SK-N-SH treated with all-trans-retinoic acid at 6 μM for 48 hours (cell line): ENCODE results near the gene ZFYVE28.

ENCODE experiments used
- ATAC-seq: fragments of 200-7000 bp; cut with Tn5 transposase; 3 replicates; pipeline ENCODE4 v1.9.1; 2020; ENCODE audit warnings: mild to moderate bottlenecking, moderate library complexity
- ARNTL ChIP-seq: fragments of 450-650 bp; formaldehyde crosslinking; IDR thresholded peaks from 2 replicates; pipeline ENCODE4 v1.5.0; 2020; ENCODE audit warnings: low read depth, mild to moderate bottlenecking, moderate library complexity, borderline replicate concordance
- BACH2 ChIP-seq: fragments of 250-450 bp; sonication (Bioruptor Pico); IDR thresholded peaks from 2 replicates; pipeline ENCODE4 v1.9.0; 2021; ENCODE audit warnings: mild to moderate bottlenecking, borderline replicate concordance
- CSDC2 ChIP-seq: fragments of 250-450 bp; sonication (Bioruptor Pico); IDR thresholded peaks from 2 replicates; pipeline ENCODE4 v1.5.0; 2020; ENCODE audit warnings: mild to moderate bottlenecking, moderate library complexity
- ESRRG ChIP-seq: fragments of 250-450 bp; sonication (Bioruptor Pico); IDR thresholded peaks from 2 replicates; pipeline ENCODE4 v1.6.1; 2021; ENCODE audit warnings: mild to moderate bottlenecking
- GLIS3 ChIP-seq: fragments of 250-450 bp; sonication (Bioruptor Pico); IDR thresholded peaks from 2 replicates; pipeline ENCODE4 v1.5.0; 2020; ENCODE audit warnings: mild to moderate bottlenecking, moderate library complexity
- ISL1 ChIP-seq: fragments of 250-450 bp; sonication (Bioruptor Pico); IDR thresholded peaks from 2 replicates; pipeline ENCODE4 v2.1.2; 2022; ENCODE audit warnings: mild to moderate bottlenecking, moderate library complexity
- OSR1 ChIP-seq: fragments of 250-450 bp; sonication (Bioruptor Pico); IDR thresholded peaks from 2 replicates; pipeline ENCODE4 v1.8.0; 2022; ENCODE audit warnings: moderate library complexity, mild to moderate bottlenecking, inconsistent platforms
- PPARA ChIP-seq: fragments of 250-450 bp; sonication (Bioruptor Pico); IDR thresholded peaks from 2 replicates; pipeline ENCODE4 v1.5.0; 2020; ENCODE audit warnings: mild to moderate bottlenecking, borderline replicate concordance
- RARB ChIP-seq: fragments of 250-450 bp; sonication (Bioruptor Pico); IDR thresholded peaks from 2 replicates; pipeline ENCODE4 v1.8.0; 2021; ENCODE audit warnings: mild to moderate bottlenecking, moderate library complexity
- SNAI2 ChIP-seq: fragments of 250-450 bp; sonication (Bioruptor Pico); IDR thresholded peaks from 2 replicates; pipeline ENCODE4 v1.5.0; 2020; ENCODE audit warnings: mild to moderate bottlenecking, moderate library complexity
- TCF4 ChIP-seq: fragments of 250-450 bp; sonication (Bioruptor Pico); IDR thresholded peaks from 2 replicates; pipeline ENCODE4 v1.8.0; 2021; ENCODE audit warnings: mild to moderate bottlenecking, moderate library complexity, borderline replicate concordance
- ZFP3 ChIP-seq: fragments of 250-450 bp; sonication (Bioruptor Pico); IDR thresholded peaks from 2 replicates; pipeline ENCODE4 v1.5.0; 2020; ENCODE audit warnings: mild to moderate bottlenecking, moderate library complexity
- ZNF565 ChIP-seq: fragments of 450-650 bp; formaldehyde crosslinking; conservative IDR thresholded peaks from 2 replicates; pipeline ENCODE4 v1.5.0; 2020; ENCODE audit warnings: low read depth, mild to moderate bottlenecking, moderate library complexity
- ZNF70 ChIP-seq: fragments of 450-650 bp; formaldehyde crosslinking; IDR thresholded peaks from 2 replicates; pipeline ENCODE4 v1.5.0; 2020; ENCODE audit warnings: mild to moderate bottlenecking, moderate library complexity
- TF ChIP-seq, protein P1 (sequence below): fragments of 250-450 bp; sonication (Bioruptor Pico); IDR thresholded peaks from 2 replicates; pipeline ENCODE4 v1.8.0; 2021; ENCODE audit warnings: low read depth, mild to moderate bottlenecking, moderate library complexity, borderline replicate concordance
- TF ChIP-seq, protein P2 (sequence below): fragments of 250-450 bp; sonication (Bioruptor Pico); IDR thresholded peaks from 2 replicates; pipeline ENCODE4 v1.5.1; 2021; ENCODE audit warnings: mild to moderate bottlenecking, moderate library complexity
- TF ChIP-seq, protein P3 (sequence below): fragments of 250-450 bp; sonication (Bioruptor Pico); IDR thresholded peaks from 2 replicates; pipeline ENCODE4 v1.5.0; 2020; ENCODE audit warnings: mild to moderate bottlenecking, moderate library complexity
- TF ChIP-seq, protein P4 (sequence below): fragments of 250-450 bp; sonication (Bioruptor Pico); IDR thresholded peaks from 2 replicates; pipeline ENCODE4 v1.8.0; 2020; ENCODE audit warnings: mild to moderate bottlenecking, moderate library complexity, borderline replicate concordance

Gene ZFYVE28

DNA sequence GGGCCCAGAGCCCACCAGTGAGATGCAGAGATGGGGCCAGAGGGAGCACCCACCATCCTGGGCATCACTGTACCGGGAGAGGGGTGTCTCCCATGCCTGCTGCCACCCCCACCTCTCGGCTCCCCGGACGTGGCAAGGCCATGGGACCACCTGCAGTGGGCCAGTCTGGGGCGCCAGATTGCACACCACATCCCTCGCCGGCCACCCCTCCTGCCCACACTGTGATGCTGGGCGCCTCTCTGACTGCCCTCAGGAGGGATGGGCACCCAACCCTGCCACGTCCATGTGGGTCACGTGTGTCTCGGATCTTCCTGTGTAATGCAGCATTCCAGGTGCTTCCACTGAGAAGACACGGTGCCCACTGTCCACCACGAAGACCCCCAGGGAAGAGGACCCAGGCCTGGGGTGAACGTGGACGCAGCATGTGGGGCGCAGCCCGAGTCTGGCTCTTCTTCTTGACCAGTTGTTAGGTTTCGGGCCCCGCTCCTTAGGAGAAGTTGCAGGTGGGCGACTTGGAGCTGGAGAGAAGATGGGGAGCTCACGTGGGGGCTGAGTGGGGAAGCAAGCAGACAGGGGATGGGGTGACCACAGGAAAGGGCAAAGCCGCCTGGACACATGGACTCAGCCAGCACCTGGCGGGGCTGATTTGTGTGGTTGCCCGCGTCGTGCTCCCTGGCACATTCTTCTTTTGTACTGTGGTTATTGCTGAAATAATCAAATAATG, 47.7 kb downstream of the ZFYVE28 start:
- no peak for TF ChIP-seq CSDC2 (CRISPR knock-in tag)
- TF ChIP-seq, all 23 proteins: peak for 0
- no peak for ATAC-seq

DNA sequence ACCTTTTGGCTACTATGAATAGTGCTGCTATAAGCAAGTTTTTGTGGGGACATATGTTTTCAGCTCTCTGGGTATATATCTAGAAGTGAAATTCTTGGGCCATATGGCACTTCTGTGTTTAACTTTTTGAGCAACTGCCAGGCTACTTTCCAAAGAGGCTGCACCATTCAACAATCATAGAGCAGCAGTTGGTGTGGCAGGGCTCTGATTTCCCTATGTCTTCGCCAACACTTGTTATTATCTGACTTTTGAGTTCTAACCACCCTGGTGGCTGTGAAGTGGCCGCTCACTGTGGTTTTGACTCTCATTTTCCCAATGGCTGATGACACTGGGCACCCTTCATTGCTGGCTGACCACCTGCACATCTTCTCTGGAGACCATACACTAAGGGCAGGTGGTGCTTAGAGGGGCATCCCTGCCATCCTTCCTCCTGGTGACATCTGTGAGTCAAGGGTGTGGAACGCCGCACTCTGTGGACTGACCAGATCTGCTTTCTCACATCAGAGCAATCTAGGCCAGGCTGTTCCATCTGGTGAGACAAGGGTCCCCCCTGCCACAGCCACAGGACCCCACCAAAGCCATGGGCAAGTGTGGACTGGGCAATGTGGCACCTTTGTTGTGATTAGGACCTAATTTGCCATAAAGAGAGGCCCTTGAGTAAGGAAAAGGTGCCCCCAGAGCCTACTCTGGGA, 49.6 kb downstream of the ZFYVE28 start:
- TF ChIP-seq ESRRG (CRISPR knock-in tag) (no peak), OSR1 (no peak), ISL1 (CRISPR knock-in tag) (no peak), SNAI2 (CRISPR knock-in tag) (no peak), ZFP3 (CRISPR knock-in tag) (no peak), GLIS3 (CRISPR knock-in tag) (no peak), ZNF565 (CRISPR knock-in tag) (no peak), BACH2 (CRISPR knock-in tag) (no peak), TCF4 (CRISPR knock-in tag) (no peak), RARB (CRISPR knock-in tag) (no peak)
- TF ChIP-seq, protein P1, sequence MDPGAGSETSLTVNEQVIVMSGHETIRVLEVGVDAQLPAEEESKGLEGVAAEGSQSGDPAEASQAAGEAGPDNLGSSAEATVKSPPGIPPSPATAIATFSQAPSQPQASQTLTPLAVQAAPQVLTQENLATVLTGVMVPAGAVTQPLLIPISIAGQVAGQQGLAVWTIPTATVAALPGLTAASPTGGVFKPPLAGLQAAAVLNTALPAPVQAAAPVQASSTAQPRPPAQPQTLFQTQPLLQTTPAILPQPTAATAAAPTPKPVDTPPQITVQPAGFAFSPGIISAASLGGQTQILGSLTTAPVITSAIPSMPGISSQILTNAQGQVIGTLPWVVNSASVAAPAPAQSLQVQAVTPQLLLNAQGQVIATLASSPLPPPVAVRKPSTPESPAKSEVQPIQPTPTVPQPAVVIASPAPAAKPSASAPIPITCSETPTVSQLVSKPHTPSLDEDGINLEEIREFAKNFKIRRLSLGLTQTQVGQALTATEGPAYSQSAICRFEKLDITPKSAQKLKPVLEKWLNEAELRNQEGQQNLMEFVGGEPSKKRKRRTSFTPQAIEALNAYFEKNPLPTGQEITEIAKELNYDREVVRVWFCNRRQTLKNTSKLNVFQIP, result no peak
- TF ChIP-seq, protein P2, sequence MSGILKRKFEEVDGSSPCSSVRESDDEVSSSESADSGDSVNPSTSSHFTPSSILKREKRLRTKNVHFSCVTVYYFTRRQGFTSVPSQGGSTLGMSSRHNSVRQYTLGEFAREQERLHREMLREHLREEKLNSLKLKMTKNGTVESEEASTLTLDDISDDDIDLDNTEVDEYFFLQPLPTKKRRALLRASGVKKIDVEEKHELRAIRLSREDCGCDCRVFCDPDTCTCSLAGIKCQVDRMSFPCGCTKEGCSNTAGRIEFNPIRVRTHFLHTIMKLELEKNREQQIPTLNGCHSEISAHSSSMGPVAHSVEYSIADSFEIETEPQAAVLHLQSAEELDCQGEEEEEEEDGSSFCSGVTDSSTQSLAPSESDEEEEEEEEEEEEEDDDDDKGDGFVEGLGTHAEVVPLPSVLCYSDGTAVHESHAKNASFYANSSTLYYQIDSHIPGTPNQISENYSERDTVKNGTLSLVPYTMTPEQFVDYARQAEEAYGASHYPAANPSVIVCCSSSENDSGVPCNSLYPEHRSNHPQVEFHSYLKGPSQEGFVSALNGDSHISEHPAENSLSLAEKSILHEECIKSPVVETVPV (CRISPR knock-in tag), result no peak
- ATAC-seq, result no peak

DNA sequence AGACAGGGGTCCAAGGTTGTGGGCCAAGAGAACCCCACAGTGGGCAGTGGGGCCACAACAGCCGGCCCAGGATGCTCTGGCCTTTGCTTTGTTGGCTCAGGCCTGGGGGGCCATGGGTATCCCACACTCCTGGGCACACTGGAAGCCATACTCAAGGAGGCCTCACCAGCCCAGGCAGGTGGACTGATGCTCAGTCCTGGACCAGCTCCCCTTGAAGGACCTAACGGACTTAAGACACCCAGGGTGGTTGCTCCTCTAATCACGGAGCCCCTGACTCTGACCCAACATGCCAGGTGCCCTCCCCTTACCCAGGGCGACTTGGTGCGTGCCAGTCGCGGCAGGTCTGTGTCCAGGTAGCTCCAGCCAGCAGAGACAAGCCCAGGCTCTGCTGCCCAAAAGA, 50.8 kb downstream of the ZFYVE28 start:
- TF ChIP-seq ZFP3 (CRISPR knock-in tag), result no peak
- TF ChIP-seq, protein P3, sequence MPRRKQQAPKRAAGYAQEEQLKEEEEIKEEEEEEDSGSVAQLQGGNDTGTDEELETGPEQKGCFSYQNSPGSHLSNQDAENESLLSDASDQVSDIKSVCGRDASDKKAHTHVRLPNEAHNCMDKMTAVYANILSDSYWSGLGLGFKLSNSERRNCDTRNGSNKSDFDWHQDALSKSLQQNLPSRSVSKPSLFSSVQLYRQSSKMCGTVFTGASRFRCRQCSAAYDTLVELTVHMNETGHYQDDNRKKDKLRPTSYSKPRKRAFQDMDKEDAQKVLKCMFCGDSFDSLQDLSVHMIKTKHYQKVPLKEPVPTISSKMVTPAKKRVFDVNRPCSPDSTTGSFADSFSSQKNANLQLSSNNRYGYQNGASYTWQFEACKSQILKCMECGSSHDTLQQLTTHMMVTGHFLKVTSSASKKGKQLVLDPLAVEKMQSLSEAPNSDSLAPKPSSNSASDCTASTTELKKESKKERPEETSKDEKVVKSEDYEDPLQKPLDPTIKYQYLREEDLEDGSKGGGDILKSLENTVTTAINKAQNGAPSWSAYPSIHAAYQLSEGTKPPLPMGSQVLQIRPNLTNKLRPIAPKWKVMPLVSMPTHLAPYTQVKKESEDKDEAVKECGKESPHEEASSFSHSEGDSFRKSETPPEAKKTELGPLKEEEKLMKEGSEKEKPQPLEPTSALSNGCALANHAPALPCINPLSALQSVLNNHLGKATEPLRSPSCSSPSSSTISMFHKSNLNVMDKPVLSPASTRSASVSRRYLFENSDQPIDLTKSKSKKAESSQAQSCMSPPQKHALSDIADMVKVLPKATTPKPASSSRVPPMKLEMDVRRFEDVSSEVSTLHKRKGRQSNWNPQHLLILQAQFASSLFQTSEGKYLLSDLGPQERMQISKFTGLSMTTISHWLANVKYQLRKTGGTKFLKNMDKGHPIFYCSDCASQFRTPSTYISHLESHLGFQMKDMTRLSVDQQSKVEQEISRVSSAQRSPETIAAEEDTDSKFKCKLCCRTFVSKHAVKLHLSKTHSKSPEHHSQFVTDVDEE, result no peak
- TF ChIP-seq, protein P4, sequence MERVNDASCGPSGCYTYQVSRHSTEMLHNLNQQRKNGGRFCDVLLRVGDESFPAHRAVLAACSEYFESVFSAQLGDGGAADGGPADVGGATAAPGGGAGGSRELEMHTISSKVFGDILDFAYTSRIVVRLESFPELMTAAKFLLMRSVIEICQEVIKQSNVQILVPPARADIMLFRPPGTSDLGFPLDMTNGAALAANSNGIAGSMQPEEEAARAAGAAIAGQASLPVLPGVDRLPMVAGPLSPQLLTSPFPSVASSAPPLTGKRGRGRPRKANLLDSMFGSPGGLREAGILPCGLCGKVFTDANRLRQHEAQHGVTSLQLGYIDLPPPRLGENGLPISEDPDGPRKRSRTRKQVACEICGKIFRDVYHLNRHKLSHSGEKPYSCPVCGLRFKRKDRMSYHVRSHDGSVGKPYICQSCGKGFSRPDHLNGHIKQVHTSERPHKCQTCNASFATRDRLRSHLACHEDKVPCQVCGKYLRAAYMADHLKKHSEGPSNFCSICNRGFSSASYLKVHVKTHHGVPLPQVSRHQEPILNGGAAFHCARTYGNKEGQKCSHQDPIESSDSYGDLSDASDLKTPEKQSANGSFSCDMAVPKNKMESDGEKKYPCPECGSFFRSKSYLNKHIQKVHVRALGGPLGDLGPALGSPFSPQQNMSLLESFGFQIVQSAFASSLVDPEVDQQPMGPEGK (CRISPR knock-in tag), result no peak
- no peak for TF ChIP-seq PPARA (CRISPR knock-in tag)
- TF ChIP-seq ISL1 (CRISPR knock-in tag), result no peak
- TF ChIP-seq CSDC2 (CRISPR knock-in tag), result no peak
- TF ChIP-seq ARNTL, result no peak
- no peak for TF ChIP-seq ZNF70 (CRISPR knock-in tag)
- TF ChIP-seq BACH2 (CRISPR knock-in tag), result no peak
- TF ChIP-seq ESRRG (CRISPR knock-in tag), result no peak
- no peak for TF ChIP-seq OSR1
- ATAC-seq, result no peak
